Fibroblast of the aortic adventitia (primary cell): ENCODE measurements around the gene PTPN14. TPM values are rescaled to one million over a fixed set of nuclear protein-coding genes. Genes with fewer than 3 reads are reported as not detected.

Experiments
- DNase-seq: peaks from one replicate; pipeline ENCODE4 v3.0.0-alpha.2; 2010; ENCODE audit warnings: low read depth
- H3K4me3 ChIP-seq: 2 replicates; pipeline ENCODE4 v1.5.1; 2011; ENCODE audit warnings: low read depth, mild to moderate bottlenecking, control low read depth, low read length, moderate library complexity
- CTCF ChIP-seq: IDR thresholded peaks from 2 replicates; pipeline ENCODE4 v1.5.1; 2011; ENCODE audit warnings: mild to moderate bottlenecking, low read length, control low read depth, inconsistent platforms; ENCODE audit not compliant: insufficient read depth
- total RNA-seq: library from RNA; depleted of rRNA; stranded (reverse); fragments of >200 nt; gene quantifications from 2 replicates; pipeline ENCODE4 v1.2.3, GENCODE V29; 2012; ENCODE audit warnings: low replicate concordance

Gene PTPN14
- total RNA-seq, 1 donor = 46.6 TPM

DNA sequence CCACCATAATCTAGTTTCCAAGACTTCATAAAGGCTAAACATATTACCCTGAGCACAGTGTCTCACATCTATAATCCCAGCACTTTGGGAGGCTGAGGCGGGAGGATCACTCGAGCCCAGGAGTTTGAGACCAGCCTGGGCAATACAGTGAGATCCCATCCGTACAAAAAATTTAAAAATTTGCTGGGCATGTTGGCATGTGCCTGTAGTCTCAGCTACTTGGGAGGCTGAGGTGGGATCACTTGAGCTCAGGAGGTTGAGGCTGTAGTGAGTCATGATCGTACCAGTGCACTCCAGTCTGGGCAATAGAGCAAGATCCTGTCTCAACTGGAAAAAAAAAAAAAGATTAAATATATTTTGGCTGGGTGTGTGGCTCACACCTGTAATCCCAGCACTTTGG, 90.1 kb downstream of the PTPN14 start:
- no peak for TF ChIP-seq CTCF
- H3K4me3 ChIP-seq = no peak overlapping the region
- no peak for DNase-seq

DNA sequence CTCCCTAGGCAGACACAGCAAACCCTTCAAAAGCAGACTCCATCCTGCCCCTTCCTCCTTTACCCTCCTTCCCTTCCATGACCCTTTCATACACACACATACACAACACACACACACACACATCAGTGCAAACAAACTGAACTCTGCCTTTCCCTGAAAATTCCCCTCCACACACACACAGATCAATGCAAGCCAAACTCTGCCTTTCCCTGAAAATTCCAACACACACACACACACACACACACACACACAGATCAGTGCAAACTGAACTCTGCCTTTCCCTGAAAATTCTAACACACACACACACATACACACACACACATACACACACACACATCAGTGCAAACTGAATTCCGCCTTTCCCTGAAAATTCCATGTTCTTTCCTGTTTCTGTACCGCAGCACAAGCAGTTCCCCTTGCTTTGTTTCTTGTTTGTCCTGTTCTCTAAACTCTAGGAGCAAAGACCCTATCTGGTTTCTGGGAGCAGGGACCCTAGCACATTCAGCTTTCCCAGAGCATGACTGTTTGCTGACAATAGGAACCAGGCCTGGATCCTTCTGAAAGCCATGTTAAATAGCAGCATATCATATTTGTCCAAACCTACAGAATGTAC, 91.0 kb downstream of the PTPN14 start:
- no peak for DNase-seq
- H3K4me3 ChIP-seq = no peak overlapping the region
- TF ChIP-seq CTCF = no peak

GRCh38 chr1:214459895-214460294, 91.5 kb downstream of the PTPN14 start:
- no peak for TF ChIP-seq CTCF
- no peak for DNase-seq
- H3K4me3 ChIP-seq = no peak overlapping the region

DNA sequence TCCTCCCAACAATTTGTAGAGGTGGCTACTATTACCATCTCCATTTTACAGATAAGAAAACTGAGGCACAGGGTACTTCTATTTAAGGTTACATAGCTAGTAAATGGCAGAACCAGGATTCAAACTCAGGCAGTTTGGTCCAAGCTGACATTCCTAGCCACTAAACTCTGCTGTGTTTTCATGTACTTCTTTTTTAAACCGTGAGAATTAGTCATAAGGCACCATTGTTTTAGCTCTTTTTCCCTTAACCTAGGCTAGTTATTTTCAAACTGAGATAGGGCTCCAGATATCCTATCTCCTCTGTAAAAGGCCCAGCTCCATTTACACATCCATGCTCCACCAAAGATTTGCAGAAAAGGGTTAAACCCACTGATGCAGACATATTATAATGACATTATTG, 92.9 kb downstream of the PTPN14 start:
- DNase-seq = peak; percentile 52
- H3K4me3 ChIP-seq = no peak overlapping the region
- no peak for TF ChIP-seq CTCF

- DNase-seq = peak; percentile 29
- no peak overlapping the region for H3K4me3 ChIP-seq
- TF ChIP-seq CTCF = no peak
Measured at GRCh38 chr1:214455971-214456867, 95.2 kb downstream of the PTPN14 start.

DNA sequence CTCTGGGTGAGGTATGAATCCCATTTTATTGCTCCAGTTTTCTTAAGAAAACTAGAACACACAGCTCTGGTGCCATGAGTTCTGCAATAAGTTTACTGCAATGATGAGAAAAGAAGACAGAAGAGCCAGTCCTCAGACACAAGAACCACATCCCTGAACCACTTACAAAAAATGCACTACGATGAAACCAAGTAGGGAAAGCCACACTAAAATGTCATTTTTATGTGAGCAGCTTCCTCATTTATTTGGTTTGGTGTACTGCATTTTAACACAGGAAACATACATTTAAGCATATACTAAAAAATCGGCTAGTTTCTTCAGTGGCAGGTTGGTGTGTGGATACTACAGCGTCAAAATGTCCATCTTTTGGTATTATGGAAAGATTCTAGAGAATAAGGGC, 95.9 kb downstream of the PTPN14 start:
- no peak for TF ChIP-seq CTCF
- H3K4me3 ChIP-seq = no peak overlapping the region
- DNase-seq = no peak
